Stimulated activated CD8-positive, alpha-beta memory T cell treated with anti-CD3 and anti-CD28 coated beads, Interleukin-15, amount 100 ng/mL, for 48 hours (primary cell): ENCODE results near the gene P3H1.
"Not testable (repeated sequence)": the region's sequence is repeated elsewhere in the genome, so short reads cannot be mapped to it uniquely, and the experiment has no call there.

ENCODE experiments used
- DNase-seq, 2 donors: peaks; one replicate each; pipeline ENCODE4 v3.0.0-alpha.2; 2020; ENCODE audit warnings: low read depth in 2 of 2

The P3H1 gene

DNA sequence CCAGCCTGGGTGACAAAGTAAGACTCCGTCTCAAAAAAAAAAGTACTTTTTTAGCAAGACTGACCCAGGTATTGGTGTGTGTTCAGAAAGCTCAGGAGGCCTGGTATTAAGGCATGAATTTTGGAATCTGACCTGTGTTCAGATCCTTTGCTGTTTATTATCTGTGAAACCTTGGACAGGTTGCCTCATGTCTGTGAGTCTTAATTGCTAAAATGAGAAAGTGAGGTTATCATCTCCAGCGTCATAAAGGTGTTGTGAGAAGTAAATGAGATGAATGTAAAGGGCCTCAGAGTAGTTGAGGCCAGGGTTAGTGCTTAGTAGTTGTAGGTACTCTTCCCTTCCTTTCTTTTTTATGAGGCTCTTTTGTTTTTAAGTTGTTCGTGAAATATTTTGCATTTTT lies 3.0 kb upstream of the P3H1 start:
- DNase-seq, result no peak

GRCh38 chr1:42768172-42768571 lies 1.3 kb upstream of the P3H1 start:
- DNase-seq, result no peak

- DNase-seq, result no peak
These were observed 727 bp upstream of the P3H1 start for GRCh38 chr1:42767510-42768000.

DNA sequence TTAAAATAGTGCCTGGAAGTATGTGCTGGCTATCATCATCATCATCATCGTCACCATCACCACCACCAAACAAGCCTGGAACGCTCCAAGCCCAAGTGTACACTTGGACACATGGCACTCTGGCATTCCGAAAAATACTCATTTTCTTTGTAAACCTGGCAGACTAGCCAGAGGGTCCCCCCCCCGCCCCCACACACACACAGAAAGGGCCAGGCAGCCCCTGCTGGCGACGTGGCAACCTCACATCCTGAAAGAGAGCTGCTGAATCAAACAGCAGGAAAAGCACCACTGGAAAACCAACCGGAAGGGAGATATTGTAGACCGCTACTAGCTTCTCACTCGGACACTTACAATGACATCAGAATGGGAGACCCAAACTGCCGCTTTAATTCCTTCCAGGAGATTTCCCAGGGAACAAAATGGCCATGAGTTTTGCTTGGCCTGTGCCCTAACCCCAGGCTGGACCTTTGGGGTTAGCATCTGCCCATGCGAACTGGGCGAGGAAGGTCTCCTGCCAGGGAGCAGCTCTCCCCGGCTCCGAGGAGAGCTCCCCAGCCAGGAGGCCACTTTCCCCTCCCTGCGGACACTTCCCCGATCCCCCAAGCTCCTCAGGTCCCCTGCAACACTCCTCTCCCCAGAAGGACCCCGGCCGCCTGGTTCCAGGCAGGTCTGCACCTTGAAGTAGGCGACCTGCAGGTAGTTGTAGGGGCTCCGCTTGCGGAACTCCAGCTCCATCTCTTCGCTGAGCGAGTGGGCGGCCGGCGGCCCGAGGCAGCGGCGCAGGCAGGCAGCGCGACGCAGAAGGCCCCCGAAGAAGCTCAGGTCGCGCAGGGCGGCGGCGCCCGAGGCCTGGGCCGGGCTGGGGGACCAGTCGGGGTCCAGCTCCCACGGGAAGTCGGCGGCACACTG lies 742 bp downstream of the P3H1 start:
- DNase-seq, result peak; percentile 30 to 44

DNA sequence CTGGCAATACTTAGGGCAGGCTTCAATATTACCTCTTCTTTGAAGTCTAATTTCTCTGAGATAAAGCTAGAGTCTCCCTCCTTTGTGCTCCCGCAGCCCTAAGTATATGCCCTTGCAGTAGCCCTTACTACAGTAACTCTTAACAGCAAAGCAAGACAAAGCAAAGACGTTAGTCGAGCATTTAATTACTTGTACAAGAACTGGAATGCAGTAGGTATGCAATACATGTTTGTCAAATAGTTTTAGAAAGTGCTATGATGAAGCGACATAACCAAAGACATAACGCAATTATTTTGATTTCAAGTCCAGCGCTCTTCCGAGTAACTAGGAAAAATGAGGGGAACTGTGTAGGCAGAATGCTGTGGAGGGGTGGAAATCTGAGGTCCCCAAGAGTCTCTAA lies 1.6 kb downstream of the P3H1 start:
- DNase-seq, result no peak

DNA sequence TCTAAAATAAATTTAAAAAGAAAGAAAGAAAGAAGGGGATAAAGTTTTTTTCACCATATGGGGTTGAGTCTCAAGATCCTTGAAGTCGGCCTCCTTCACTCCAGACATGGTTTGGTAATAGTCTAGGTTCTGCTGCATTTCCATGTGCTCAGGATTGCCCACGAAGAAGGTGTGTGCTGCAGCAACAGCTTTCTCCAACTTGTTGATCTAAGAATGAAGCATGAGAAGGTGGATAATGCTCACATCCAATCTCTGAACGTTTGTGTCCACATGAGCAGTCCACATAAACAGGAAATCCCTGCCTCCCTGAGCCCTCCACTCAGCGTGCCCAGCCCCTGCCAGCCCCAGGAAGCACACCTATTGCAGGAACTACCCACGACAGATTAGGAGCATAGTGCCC lies 4.6 kb downstream of the P3H1 start:
- DNase-seq, result no peak

- no peak for DNase-seq
These were observed 5.3 kb downstream of the P3H1 start for GRCh38 chr1:42761567-42761966.

- DNase-seq, result no peak
These were observed 7.7 kb downstream of the P3H1 start for GRCh38 chr1:42759114-42759513.

GRCh38 chr1:42758641-42759040 lies 8.2 kb downstream of the P3H1 start:
- no peak for DNase-seq

- DNase-seq, result no peak
These were observed 8.9 kb downstream of the P3H1 start for GRCh38 chr1:42757892-42758275.

DNA sequence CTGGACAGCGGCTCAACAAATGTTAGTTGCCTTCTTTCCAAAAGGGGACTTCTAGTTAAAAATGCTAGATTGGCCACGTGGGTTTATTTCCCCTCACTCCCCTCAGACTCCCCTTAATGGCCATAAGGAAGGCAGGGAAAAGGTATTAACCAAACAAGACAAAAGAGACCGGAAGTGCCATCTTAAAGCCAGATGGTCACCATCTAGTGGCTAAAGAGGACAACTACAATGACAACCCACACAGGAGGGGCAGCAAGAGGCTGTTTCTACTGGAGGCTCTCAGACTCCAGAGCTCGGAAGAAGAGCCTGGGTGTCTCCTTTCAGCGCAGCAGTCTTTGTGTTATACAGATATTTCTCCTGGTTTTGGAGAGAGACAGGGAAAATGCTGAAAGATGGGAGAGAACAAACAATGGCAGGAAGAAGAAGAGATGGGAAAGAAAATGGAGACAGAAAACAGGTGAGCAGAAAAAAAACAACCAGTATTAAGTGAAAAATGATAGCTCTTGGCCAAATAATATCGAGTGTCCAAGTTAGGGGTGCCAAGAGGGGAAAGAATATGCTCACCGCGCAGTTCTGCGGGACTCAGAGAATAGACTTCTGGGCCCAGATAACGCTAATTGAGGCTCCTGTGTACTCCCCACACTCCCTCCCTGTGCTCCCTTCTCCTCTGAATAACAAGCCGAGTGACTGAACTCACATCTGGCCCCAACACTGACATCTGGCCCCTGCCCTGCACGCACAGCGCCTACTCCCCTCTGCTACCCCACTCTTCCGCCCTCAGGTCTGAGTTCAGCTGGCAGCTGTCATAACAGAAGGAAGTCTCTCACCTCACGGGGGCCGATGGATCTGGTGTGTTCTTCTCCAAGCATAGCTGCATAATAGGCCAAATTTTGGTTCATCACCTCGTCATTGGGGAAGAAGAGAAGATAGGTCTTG lies 9.6 kb downstream of the P3H1 start:
- DNase-seq, result no peak

DNA sequence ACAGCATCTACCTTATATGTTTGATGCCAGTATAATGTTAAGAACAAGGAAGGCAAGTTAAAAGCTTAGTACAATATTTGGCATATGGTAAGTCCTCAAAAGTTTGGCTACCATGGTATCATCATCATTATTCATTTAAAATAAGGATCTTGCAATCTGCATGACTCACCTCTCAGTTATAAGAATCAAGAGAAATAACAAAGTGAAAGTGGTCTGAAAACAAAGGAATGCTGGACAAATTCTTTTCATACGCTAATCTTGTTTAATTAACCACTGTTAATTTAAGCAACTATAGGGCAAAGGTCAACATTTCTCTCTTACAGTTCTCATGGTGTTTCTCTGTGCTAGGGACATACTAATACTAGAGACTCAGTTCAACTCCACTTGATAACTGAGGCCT lies 13.8 kb downstream of the P3H1 start:
- DNase-seq, result no peak

- no peak for DNase-seq
These were observed 14.5 kb downstream of the P3H1 start for GRCh38 chr1:42752284-42752683.

DNA sequence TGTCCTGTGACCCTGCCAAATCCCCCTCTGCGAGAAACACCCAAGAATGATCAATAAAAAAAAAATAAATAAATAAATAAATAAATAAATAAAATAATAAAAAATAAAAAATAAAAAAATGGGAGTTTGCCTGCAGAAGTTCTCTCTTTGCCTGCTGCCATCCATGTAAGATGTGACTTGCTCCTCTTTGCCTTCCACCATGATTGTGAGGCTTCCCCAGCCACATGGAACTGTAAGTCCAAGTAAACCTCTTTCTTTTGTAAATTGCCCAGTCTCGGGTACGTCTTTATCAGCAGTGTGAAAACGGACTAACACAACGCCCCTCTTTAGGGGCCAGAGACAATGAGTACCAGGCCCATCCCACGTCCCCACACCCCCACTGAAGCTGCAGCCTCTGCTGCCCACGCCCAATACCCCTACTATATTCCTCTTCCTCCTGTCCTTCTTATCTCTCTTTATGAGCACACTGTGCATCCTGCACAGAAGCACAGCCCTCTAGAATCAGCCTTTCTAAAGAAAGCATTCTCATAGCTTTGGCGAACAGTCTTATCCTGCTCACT lies 15.2 kb downstream of the P3H1 start:
- DNase-seq, result not testable (repeated sequence)

DNA sequence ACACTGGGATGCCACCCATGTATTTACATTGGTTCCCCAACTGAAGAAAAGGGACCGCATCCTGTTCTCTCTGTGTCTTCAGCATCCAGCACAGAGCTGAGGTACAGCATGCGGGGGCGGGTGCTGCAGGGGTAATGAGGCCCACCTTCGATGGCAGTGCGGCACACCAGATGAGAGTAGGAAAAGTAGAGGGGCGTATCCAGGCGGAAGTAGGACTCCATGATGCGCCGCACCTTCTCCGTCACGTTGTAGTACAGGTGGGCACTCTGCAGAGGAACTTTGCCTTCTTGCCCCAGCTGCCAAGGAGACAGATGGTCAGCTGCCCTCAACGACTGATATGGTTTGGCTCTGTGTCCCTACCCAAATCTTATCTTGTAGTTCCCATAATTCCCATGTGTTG lies 16.8 kb downstream of the P3H1 start:
- DNase-seq, result no peak

DNA sequence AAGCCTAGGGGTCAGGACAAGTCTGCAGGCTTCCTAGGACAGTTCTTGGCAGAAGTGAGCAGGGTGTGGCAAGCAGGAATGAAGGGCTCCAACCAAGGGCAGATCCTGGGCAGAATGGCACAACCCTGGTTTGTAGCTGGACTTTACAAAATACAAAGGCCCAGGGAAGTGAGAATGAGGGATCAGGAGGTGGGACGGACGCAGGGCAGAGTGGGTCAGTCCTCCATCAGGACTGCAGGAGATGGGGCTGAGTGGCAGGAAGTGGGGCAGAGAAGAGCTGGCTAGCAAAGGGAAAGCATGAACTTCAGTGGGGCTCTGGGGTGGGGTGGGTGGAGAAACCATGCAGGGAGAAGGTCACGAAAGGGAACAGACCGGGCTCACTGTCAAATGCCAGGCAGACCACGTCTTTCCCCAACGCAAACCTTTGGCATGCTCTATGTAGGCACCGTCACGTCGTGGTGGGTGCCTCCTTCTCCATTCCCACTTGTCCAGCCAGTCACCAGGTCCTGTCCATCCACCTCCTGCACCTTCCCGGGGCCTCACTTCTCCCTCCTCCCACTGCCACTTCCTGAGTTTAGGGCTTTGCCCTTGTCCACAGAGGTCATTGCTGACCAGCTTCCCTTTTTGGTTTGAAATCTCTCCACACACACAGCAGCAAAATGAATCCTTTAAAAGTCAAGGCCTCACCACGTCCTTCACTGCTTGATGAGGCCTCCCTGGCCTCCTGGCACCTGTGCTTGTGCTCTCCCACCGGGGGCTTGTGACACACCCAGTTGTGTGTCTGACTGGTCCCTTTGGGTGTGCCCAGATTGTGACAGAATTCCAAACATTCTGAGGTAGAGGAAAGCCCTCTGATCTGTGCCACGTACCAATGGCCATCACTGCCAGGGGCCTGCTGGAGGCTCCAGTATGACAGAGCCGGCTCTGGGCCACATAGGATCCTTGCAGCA lies 18.1 kb downstream of the P3H1 start:
- no peak for DNase-seq

DNA sequence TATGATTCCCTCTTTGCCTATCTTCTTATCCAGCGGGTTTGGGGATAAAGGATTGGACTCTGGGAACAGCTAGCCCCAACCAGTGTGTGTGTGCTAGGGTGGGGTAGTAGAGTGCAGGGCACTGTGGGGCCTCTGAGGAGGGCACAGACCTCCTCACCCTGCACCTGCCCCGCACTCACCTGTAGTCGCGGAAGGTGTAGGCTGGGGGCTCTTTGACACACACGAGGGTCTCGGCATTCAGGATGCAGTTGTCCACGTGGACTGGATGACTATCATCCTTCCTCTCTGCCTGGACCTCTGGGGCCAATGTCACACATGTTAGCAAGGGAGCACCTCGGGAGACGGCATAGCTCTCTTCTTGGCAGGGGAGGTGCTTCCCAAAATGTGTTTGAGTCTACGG lies 18.8 kb downstream of the P3H1 start:
- DNase-seq, result no peak

- DNase-seq, result peak in 1 of 2 donors; percentile 17
These were observed 19.7 kb downstream of the P3H1 start for GRCh38 chr1:42747125-42747524.

- no peak for DNase-seq
These were observed 20.3 kb downstream of the P3H1 start for GRCh38 chr1:42746436-42747105.

DNA sequence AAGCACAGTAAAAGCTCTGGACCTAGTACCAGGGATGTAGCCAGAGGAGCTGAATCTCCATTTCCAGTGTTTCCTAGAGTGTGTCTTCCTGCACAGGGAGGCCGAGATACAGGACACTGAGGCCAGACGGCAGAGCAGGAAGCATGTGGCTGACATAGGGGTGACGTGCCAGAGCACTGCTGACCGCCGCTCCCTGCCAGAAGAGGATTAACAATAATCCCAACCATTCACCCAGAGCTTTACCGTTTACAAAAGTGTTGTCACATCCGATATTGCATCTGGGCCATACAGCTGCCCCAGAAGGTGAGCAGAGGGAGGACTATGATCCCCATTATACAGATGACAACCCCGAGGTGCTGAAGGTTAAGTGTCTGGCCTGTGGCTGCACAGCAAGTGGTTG lies 21.0 kb downstream of the P3H1 start:
- no peak for DNase-seq

GRCh38 chr1:42744148-42744413 lies 22.7 kb downstream of the P3H1 start:
- DNase-seq, result no peak
